C4-2B (cell line): Measurements from ENCODE around the gene INKA1.

Experiments used
- H3K27ac ChIP-seq: fragments of 450-650 bp; 2 replicates; pipeline ENCODE4 v1.5.1; 2017
- ZFX ChIP-seq: fragments of 450-650 bp; IDR thresholded peaks from 2 replicates; pipeline ENCODE4 v1.6.1; 2017
- TF ChIP-seq, protein P1 (sequence below): fragments of 450-650 bp; conservative IDR thresholded peaks from 2 replicates; pipeline ENCODE4 v1.5.1; 2017; ENCODE audit warnings: mild to moderate bottlenecking

INKA1 gene

DNA sequence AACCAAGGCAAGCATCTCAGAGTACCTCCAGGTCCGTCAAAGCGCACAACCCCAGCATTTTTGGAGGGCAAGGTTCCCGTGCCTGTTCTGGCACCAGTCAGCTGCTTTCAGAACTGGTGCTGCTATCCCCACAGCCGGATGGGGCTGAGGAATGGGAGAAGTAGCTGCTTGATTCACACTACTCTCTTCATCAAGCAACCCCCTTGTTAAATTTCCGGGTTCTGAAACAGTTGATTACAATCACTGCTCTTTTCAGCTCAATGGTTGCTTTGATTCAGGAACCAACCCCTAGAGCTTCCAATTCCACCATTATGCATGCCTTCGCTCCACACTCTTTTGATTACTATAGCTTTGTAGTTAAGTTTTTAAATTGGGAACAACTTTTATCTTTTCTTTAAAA is 23.0 kb downstream of the INKA1 start:
- no peak overlapping the region for H3K27ac ChIP-seq
- no peak for TF ChIP-seq ZFX
- TF ChIP-seq, protein P1, sequence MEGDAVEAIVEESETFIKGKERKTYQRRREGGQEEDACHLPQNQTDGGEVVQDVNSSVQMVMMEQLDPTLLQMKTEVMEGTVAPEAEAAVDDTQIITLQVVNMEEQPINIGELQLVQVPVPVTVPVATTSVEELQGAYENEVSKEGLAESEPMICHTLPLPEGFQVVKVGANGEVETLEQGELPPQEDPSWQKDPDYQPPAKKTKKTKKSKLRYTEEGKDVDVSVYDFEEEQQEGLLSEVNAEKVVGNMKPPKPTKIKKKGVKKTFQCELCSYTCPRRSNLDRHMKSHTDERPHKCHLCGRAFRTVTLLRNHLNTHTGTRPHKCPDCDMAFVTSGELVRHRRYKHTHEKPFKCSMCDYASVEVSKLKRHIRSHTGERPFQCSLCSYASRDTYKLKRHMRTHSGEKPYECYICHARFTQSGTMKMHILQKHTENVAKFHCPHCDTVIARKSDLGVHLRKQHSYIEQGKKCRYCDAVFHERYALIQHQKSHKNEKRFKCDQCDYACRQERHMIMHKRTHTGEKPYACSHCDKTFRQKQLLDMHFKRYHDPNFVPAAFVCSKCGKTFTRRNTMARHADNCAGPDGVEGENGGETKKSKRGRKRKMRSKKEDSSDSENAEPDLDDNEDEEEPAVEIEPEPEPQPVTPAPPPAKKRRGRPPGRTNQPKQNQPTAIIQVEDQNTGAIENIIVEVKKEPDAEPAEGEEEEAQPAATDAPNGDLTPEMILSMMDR = no peak

DNA sequence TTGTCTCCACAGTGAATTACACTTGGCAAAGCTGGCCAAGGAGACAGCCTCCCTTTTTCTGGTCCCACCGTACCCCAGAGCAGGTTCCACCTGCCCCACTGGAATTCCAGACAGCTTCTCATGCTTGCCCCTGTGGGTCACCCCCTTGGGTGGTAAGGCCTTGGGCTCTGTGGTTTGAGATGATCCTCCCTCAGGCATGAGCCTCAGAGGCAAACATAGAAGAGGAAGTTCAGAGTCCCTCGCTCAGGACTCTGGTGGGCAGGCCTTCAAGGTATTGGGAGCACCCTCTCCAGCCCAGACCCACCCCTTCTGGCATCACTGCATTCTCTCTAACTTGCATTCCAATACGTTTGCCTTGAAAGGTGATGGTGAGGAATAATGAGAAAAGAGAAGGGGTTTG is 28.3 kb downstream of the INKA1 start:
- no peak overlapping the region for H3K27ac ChIP-seq
- no peak for TF ChIP-seq ZFX
- TF ChIP-seq, protein P1 = no peak

DNA sequence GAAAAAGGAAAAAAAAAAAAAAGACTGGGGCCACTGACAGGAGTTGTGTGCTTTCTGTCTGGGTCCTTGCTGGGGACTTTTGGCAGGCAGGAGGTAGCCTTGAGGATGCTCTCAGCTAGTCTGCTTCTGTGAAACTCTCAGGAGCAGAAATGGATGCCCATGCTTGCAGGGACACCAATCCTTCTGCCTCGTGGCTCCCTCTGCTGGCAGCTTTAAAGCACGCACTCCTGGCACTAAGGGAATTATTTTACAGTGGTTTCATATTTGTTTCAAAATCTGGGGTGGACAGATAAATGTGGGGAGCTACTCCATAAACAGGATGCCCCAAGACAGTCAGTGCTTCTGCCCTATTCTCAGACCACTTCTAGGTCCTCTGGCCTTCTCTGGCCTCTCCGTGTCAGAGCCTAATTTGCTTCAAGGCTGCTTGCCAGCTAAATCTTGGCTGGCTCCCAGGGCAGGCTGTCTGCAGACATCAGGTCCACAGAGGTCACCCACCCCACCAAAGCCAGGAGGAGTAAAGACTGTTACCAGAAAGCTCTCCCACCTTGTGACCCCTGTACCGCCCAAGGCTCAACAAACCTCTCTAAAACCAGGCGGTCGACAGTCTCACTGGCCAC is 36.2 kb downstream of the INKA1 start:
- TF ChIP-seq ZFX = no peak
- TF ChIP-seq, protein P1 = peak; percentile 93
- H3K27ac ChIP-seq = no peak overlapping the region

DNA sequence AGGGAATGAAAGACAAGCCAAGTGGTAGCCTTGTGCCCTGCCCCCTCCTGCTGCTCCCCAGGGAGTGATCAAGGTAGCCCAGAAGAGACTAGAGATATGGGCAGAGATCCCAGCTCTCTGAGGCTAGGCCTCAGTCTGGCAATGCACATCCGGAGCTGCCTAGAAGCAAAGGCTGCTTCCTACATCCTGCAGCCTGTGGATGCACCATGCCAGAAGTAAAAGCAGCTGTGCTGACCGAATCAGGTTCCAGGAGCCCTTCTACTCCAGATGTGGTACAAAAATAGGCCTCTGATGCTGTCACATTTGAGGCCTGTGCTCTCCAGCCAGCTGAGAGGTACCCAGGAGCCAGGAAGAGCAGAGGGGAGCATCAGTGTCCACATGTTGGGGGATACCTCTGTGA is 37.3 kb downstream of the INKA1 start:
- no peak for TF ChIP-seq ZFX
- TF ChIP-seq, protein P1 = no peak
- H3K27ac ChIP-seq = no peak overlapping the region

DNA sequence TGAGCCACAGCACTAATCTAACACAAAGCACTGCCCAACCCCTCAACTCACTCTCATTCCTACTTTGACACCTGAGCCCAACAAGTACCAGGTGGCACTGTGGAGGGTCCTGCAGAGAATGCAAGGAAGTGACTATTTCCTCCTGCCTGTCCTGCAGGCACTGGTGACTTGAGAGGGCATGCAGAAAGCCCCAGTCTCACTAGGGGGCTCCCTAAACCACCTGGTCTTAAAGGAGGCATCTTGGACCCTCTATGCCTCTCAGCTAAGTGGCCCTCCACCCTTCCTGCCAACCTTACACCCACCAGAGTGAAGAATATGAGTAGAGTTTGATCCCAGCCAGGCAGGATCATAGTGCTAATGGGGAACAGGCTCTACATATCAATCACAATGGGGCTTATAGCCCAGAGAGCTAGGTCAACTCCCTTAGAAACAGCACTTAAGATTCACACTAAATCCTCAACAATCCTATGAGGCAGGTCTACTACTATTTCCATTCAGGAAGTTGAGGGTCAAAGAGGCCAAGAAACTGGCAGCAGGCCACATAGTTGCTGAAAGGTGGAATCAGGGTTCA is 38.1 kb downstream of the INKA1 start:
- TF ChIP-seq, protein P1 = no peak; the same call in 1 of the 2 replicates
- TF ChIP-seq ZFX = no peak
- no peak overlapping the region for H3K27ac ChIP-seq

DNA sequence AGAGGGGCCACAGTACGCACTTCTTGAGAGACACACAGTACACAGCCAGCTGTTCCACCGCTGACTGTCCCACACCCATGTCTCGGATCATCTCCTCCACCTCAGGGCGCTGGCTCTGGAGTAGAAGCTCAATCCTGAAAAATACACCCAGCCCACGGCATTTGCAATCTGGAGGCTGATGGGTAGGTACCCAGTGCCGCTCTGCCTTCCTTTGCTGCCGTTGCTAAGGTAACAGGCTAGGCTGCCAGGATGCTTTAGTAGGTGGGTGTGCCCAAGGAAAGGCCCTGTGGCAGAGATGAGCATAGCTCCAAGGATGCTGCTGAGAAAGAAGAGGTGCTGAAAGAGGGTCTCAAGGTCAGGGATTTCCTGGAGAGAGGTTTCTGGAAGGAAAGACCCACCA is 38.7 kb downstream of the INKA1 start:
- TF ChIP-seq, protein P1 = no peak
- no peak for TF ChIP-seq ZFX
- no peak overlapping the region for H3K27ac ChIP-seq

DNA sequence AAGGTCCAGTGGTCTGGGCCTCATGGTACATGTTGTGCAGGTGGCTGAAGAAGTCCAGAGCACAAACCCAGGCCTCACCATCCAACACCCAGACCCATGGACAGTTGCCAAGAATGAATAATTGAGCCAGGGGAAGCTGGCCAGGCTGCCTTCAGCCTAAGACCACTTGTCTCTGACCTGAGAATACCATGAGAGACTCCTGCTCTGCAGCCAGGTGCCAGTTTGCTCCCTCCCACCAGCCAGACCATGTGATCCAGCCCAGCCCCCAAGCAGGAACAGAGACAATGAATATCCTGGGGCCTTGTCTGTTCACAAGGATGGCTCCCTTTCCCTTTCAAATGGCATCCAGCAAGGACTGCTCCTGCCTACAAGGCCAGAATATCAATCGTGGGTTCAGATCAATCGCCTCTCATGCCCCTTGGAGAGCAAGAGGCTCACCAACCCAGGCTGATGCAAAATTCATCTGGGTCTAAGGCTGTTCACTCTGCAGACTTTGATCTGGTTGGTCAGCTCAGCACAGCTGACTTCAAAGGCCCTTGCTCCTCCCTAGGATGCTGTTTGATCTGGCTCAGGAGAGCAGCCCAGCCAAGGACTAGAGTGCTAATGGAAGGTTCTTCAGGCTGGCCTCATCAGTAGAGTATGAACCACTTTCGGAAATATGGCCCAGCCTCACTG is 39.9 kb downstream of the INKA1 start:
- TF ChIP-seq, protein P1 = no peak
- no peak for TF ChIP-seq ZFX
- H3K27ac ChIP-seq = no peak overlapping the region
